Daoy (cell line): ENCODE results near the gene MYO19. TPM values are rescaled to one million over a fixed set of nuclear protein-coding genes. Genes with fewer than 3 reads are reported as not detected.
"Not testable (repeated sequence)": the region's sequence is repeated elsewhere in the genome, so short reads cannot be mapped to it uniquely, and the experiment has no call there.

Source experiments
- DNase-seq: peaks from one replicate; pipeline ENCODE4 v3.0.0-alpha.2; 2015; ENCODE audit warnings: low read depth
- total RNA-seq: library from RNA; depleted of rRNA; stranded (reverse); fragments of >200 nt; shearing (Covaris generic); gene quantifications from 2 replicates; pipeline ENCODE4 v1.2.3, GENCODE V29; 2014

The MYO19 gene
- total RNA-seq, 1 experiment from 2014 or later: 52.6 TPM

- no peak for DNase-seq
These were observed 33.3 kb downstream of the MYO19 start for GRCh38 chr17:36501351-36501750.

- no peak for DNase-seq
These were observed 33.9 kb downstream of the MYO19 start for GRCh38 chr17:36500745-36501225.

DNA sequence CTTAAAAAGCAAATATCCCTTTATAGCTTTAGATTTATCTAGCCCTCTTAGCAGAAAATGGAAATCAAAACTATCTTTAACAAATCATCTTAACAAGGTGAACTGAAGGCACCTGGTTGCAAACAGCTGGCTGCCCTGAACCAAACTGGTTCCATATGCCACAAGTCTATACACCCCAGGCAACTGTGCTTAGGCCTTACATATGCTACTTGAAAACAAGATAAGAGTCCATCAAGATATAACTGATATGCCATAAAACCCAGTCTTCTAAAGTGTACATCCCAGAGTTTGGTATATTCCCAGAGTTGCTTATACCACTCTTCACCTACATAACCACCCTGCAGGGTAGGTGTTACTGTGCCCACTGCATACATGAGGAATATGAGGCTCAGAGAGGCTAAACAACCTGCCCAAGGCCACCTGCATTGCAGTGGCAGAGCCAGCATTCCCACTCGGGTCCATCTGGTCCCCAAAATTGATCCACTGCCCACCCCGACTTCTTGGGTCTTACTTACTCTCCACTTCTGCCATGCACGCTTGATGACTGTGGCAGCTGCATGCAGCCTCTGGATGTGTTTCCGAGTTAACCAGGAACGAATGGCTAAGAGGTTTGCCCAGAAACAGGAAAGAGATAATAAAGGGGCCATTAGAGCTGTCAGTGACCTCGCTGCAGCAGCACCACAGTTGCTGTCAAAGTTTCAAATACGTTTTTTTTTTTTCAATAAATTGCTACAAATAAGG lies 35.9 kb downstream of the MYO19 start:
- no peak for DNase-seq

DNA sequence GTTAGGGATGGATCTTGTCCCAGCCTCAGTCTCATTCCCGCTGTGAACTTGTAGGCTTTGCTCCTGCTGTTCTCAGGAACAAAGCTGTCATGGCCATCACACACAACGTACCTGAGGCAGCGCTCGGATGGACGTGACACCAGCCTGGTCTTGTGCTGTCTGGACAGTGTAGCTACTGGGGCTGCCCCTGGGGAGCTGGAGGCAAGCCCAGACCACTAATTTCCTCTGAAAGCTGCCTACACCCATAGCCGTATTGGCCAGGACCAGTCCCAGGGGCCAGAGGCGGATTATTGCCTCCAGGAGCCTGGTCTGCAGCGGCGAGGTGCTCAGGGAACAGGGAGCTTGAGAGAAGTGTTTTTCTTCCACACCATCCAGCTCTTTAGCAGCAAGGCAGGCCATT lies 36.5 kb downstream of the MYO19 start:
- no peak for DNase-seq

GRCh38 chr17:36496018-36496789 lies 38.5 kb downstream of the MYO19 start:
- no peak for DNase-seq

GRCh38 chr17:36495076-36495578 lies 39.5 kb downstream of the MYO19 start:
- DNase-seq: no peak

- no peak for DNase-seq
These were observed 40.0 kb downstream of the MYO19 start for GRCh38 chr17:36494674-36495073.

DNA sequence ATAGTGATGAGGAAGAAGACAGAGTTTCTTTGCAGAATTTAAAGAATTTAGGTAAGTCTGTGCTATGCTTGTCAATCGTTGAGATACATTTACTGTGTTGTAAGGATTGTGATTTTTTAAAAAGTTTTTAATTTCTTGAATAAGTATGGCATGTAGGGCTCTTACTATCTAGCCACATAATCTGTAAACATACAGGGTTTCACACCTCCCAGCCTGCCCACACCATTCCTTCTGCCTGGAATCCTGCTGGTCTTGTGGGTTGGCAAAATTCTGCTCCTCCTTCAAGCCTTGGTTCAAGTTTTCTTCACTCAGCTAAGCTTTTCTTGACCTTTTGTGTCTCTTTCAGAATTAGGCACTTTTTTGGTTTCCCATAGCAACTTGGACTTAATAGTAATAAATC lies 40.7 kb downstream of the MYO19 start:
- DNase-seq: no peak

DNA sequence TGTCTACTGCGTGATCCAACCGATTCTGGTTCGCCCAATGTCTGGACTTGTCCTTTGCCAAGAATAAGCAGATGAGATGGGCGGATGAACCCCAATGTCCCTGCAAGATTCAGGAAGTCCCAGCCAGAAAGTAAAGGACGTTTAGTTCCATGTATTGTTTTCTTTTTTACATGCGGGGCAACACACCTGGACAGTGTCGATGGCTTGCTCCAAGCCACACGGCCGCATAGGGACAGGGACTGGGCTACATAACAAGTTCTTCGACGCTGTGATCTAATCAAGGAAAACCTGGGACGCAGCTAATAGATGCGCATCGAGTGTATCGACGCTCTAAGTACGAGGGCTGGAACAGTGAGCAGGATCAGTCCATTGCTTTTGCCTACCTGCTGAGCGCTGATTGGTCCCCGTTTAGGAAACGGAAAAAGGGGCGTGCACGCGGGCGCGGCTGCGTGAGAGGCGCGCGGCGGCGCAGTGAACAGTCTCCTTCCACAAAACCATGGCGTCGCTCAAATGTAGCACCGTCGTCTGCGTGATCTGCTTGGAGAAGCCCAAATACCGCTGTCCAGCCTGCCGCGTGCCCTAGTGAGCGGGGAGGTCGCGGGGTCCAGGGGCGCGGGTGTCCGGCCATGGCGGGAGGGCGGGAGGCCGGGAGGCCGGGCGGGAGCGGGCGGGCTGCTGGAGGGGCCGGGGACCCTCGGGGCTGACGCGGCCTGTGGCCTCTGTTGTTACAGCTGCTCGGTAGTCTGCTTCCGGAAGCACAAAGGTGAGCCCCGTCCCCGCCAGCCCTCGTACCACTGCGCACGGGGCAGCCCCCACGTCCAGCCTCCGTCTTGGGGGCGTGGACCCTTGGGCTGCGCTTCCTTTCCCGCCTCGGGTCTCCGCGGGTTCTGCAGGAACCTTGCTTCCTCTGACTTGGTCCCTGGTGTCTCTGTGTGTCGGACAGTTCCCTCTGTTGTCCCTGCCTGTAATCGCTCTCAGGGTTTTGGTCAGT lies 48.2 kb downstream of the MYO19 start, which contains the start of gene ZNHIT3:
ZNHIT3 (plus strand) TSS at position 478 of the 991 bp plus-strand sequence; CDS start at position 497, 19 bp downstream.
- peak; percentile 93 for DNase-seq

DNA sequence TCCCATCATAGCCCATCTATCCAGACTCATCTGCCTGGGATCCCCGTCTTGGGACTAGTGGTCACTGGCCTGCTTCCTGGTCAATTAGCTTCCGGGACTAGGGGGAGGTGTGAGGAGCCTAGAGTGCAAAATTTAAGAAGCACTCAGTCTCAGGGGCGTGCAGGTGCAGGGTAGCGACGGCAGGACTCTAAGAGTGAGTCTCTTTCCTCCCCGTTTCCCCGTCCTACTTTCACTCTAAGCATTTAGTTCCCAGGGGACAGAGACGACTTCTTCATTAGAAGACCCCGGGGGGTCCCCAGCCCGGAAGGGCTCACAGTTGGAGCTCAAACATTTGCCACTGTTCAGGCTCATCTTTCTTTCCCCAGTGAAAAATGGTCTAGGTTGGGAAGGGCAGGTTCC lies 48.9 kb downstream of the MYO19 start:
- no peak for DNase-seq

- no peak for DNase-seq
These were observed 49.6 kb downstream of the MYO19 start for GRCh38 chr17:36485027-36485426.

- DNase-seq: not testable (repeated sequence)
These were observed 50.6 kb downstream of the MYO19 start for GRCh38 chr17:36484021-36484420.

DNA sequence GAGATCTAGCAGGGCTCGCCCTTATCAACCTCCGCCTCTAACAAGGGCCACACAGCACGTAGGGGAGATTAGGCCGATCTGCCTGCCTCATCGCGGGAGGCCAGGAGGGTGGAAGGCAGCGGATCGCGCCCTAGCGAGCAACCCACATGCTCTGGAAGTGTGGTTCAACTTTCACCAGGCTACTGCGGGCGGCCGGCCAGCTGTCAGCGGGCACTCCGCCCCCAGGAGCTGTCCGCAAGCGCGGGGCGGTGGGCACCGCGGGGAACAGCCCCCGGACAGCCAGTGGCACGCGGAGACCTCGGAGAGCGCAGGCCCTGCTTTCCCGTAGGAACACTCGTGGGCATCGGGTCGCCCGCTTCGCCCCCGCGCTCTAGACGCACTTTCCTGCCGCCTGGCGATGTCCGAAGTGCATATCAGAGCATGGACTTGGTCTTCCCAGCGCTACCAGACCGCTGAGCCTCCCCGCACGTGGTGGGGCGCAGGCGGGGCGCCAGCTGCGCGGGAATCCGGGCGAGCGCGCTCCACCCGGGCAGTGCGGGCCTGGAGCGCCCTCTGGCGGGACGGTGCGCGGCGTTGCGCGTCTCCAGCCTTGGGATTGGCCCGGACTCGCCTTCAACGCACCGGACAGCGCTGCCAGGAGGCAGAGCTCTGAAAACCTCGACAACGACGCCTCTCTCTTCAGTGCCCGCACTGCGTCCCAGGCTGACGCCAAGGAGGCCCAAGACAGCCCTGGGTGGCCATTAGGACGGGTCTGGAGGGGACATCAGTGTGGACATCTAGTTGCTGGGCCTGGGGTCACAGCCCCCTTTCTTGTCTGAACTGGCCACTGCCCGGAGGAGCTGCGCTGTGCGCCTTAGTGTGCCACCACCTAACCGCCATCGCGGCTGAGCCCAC lies 51.8 kb downstream of the MYO19 start:
- DNase-seq: peak; percentile 85

- DNase-seq: no peak
These were observed 52.8 kb downstream of the MYO19 start for GRCh38 chr17:36481829-36482228.

GRCh38 chr17:36475346-36475970 lies 59.2 kb downstream of the MYO19 start:
- DNase-seq: no peak

GRCh38 chr17:36474571-36474970 lies 60.1 kb downstream of the MYO19 start:
- no peak for DNase-seq

GRCh38 chr17:36470499-36470898 lies 64.2 kb downstream of the MYO19 start:
- no peak for DNase-seq

GRCh38 chr17:36469733-36470132 lies 64.9 kb downstream of the MYO19 start:
- no peak for DNase-seq

GRCh38 chr17:36468903-36469635 lies 65.6 kb downstream of the MYO19 start:
- DNase-seq: peak; percentile 7
